ENCODE results near the gene GVQW3.

- TF ChIP-seq ZIK1 (CRISPR knock-in tag; IDR thresholded peaks at IDR 0.05; ENCODE audit: borderline replicate concordance, low read depth) = no peak
- no peak for TF ChIP-seq ATF4 (CRISPR knock-in tag; IDR thresholded peaks at IDR 0.05)
- TF ChIP-seq BCL3 (CRISPR knock-in tag; IDR thresholded peaks at IDR 0.05) = no peak
- no peak for TF ChIP-seq ZBTB26 (CRISPR knock-in tag; IDR thresholded peaks at IDR 0.05; ENCODE audit: borderline replicate concordance)
- no peak for TF ChIP-seq FOXA1 (IDR thresholded peaks at IDR 0.05)
- TF ChIP-seq FOXA1 (CRISPR knock-in tag; IDR thresholded peaks at IDR 0.05) = no peak
- no peak for TF ChIP-seq TAF1 (CRISPR knock-in tag; IDR thresholded peaks at IDR 0.05)
- no peak for TF ChIP-seq CTCF (CRISPR knock-in tag; IDR thresholded peaks at IDR 0.05)
- TF ChIP-seq POLR2AphosphoS5 (IDR thresholded peaks at IDR 0.05; ENCODE audit: low read depth, low read length) = no peak
- TF ChIP-seq ZBTB40 (IDR thresholded peaks at IDR 0.05) = no peak
- no peak for TF ChIP-seq ZBTB40 (CRISPR knock-in tag; IDR thresholded peaks at IDR 0.05)
- TF ChIP-seq ISL2 (CRISPR knock-in tag; IDR thresholded peaks at IDR 0.05) = no peak
- no peak for TF ChIP-seq MXD3 (CRISPR knock-in tag; IDR thresholded peaks at IDR 0.05)
- no peak for TF ChIP-seq EHMT2 (IDR thresholded peaks at IDR 0.05; ENCODE audit: borderline replicate concordance, low read depth, low read length)
These were observed 11.7 kb downstream of the GVQW3 start for GRCh38 chr11:76392870-76393269.
